ENCODE results near the gene GUCY2C.

DNA sequence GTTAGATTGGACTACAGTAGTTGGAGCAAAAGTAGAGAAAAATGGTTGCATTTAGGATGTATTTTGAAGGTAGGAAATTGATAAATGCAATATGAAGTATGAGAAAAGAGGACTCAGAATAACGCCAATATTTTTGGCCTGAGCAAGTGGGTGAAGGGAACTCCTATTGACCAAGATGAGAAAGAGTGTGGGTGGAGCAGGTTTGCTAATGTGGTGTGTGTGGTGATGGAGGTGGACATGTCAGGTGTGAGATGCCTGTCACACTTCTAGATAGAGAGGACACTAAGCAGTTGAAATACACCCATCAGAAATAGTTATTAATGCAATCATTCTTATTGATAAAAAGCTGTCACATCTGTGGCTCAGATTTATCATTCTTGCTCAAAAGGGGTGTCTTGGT lies 7.3 kb downstream of the GUCY2C start:
- TF ChIP-seq CTCF (conservative IDR thresholded peaks at IDR 0.05; ENCODE audit: low read length) (no peak), EZH2phosphoT487 (IDR thresholded peaks at IDR 0.05; ENCODE audit: borderline replicate concordance, low read depth, low read length) (no peak)
